ENCODE measurements around the gene OR10A3.

Gene OR10A3

GRCh38 chr11:7909585-7910285 lies 31.8 kb downstream of the OR10A3 start:
- Histone ChIP-seq H3K27ac (ENCODE audit: low read depth, low read length, poor library complexity, severe bottlenecking) (no peak overlapping the region), H3K36me3 (ENCODE audit: insufficient read depth, low read length) (no peaks in the 10 kb centered on the region), H3F3A (ENCODE audit: insufficient read depth, low read length) (no peaks in the 10 kb centered on the region), H3K79me2 (ENCODE audit: insufficient read depth, low read length) (no peaks in the 10 kb centered on the region), H2AFZ (ENCODE audit: low read length) (no peak overlapping the region), H3K4me1 (ENCODE audit: insufficient read depth, low read length, severe bottlenecking) (no peaks in the 10 kb centered on the region), H3K9me2 (ENCODE audit: low read depth, low read length) (no peaks in the 10 kb centered on the region), H3K9ac (ENCODE audit: low read length) (no peak overlapping the region), H3K4me2 (ENCODE audit: low read length) (no peak overlapping the region), H3K4me3 (ENCODE audit: low read depth, low read length, poor library complexity, severe bottlenecking) (no peak overlapping the region), H4K20me1 (ENCODE audit: insufficient read depth, low read length) (no peaks in the 10 kb centered on the region), H3K9me3 (ENCODE audit: low read length) (no peaks in the 10 kb centered on the region), H3K27me3 (ENCODE audit: insufficient read depth, low read length) (no peaks in the 10 kb centered on the region)
- TF ChIP-seq CTCF (IDR thresholded peaks at IDR 0.05; ENCODE audit: low read length): no peak
- no peak for TF ChIP-seq EZH2 (IDR thresholded peaks at IDR 0.05; ENCODE audit: borderline replicate concordance, low read length)

GRCh38 chr11:7907121-7907520 lies 34.4 kb downstream of the OR10A3 start:
- Histone ChIP-seq H3K9me3 (ENCODE audit: low read length) (no peaks in the 10 kb centered on the region), H3K9ac (ENCODE audit: low read length) (no peak overlapping the region), H3K79me2 (ENCODE audit: insufficient read depth, low read length) (no peaks in the 10 kb centered on the region), H3K9me2 (ENCODE audit: low read depth, low read length) (no peaks in the 10 kb centered on the region), H4K20me1 (ENCODE audit: insufficient read depth, low read length) (no peaks in the 10 kb centered on the region), H3K27ac (ENCODE audit: low read depth, low read length, poor library complexity, severe bottlenecking) (no peak overlapping the region), H3K4me2 (ENCODE audit: low read length) (no peak overlapping the region), H3K4me1 (ENCODE audit: insufficient read depth, low read length, severe bottlenecking) (no peaks in the 10 kb centered on the region), H3K27me3 (ENCODE audit: insufficient read depth, low read length) (no peaks in the 10 kb centered on the region), H3K4me3 (ENCODE audit: low read depth, low read length, poor library complexity, severe bottlenecking) (no peak overlapping the region), H2AFZ (ENCODE audit: low read length) (no peak overlapping the region), H3F3A (ENCODE audit: insufficient read depth, low read length) (no peaks in the 10 kb centered on the region), H3K36me3 (ENCODE audit: insufficient read depth, low read length) (no peaks in the 10 kb centered on the region)
- TF ChIP-seq EZH2 (IDR thresholded peaks at IDR 0.05; ENCODE audit: borderline replicate concordance, low read length) (no peak), CTCF (IDR thresholded peaks at IDR 0.05; ENCODE audit: low read length) (no peak)

- no peaks in the 10 kb centered on the region for H3K79me2 ChIP-seq (ENCODE audit: insufficient read depth, low read length)
- H3K9me2 ChIP-seq (ENCODE audit: low read depth, low read length): no peaks in the 10 kb centered on the region
- no peak overlapping the region for H3K4me3 ChIP-seq (ENCODE audit: low read depth, low read length, poor library complexity, severe bottlenecking)
- H2AFZ ChIP-seq (ENCODE audit: low read length): no peak overlapping the region
- TF ChIP-seq CTCF (IDR thresholded peaks at IDR 0.05; ENCODE audit: low read length) (no peak), EZH2 (IDR thresholded peaks at IDR 0.05; ENCODE audit: borderline replicate concordance, low read length) (no peak)
- no peaks in the 10 kb centered on the region for H3K36me3 ChIP-seq (ENCODE audit: insufficient read depth, low read length)
- no peaks in the 10 kb centered on the region for H3K27me3 ChIP-seq (ENCODE audit: insufficient read depth, low read length)
- no peaks in the 10 kb centered on the region for H3F3A ChIP-seq (ENCODE audit: insufficient read depth, low read length)
- H3K27ac ChIP-seq (ENCODE audit: low read depth, low read length, poor library complexity, severe bottlenecking): no peak overlapping the region
- H4K20me1 ChIP-seq (ENCODE audit: insufficient read depth, low read length): no peaks in the 10 kb centered on the region
- no peaks in the 10 kb centered on the region for H3K4me1 ChIP-seq (ENCODE audit: insufficient read depth, low read length, severe bottlenecking)
- no peak overlapping the region for H3K9ac ChIP-seq (ENCODE audit: low read length)
- no peaks in the 10 kb centered on the region for H3K9me3 ChIP-seq (ENCODE audit: low read length)
- no peak overlapping the region for H3K4me2 ChIP-seq (ENCODE audit: low read length)
These were observed 35.0 kb downstream of the OR10A3 start for GRCh38 chr11:7906481-7906880.

All from OCI-LY1 (cell line).